Measurements from ENCODE around the gene STXBP2. TPM values are rescaled to one million over a fixed set of nuclear protein-coding genes. Genes with fewer than 3 reads are reported as not detected.

The STXBP2 gene
- total RNA-seq, 4 donors from 2014 or later, result 2.4 to 10.3 (median 8.2) TPM; not detected in 1

GRCh38 chr19:7645163-7645562 is 8.3 kb downstream of the STXBP2 start:
- no peak overlapping the region for H3K27ac ChIP-seq
- intact Hi-C loops (cut with DNase I; ENCODE audit: low total_unique reads), result no loop called here

GRCh38 chr19:7645656-7646425 is 8.9 kb downstream of the STXBP2 start:
- Histone ChIP-seq H3K27me3 (no peaks in the 10 kb centered on the region), H3K36me3 (no peaks in the 10 kb centered on the region), H3K9me3 (no peaks in the 10 kb centered on the region), H3K4me1 (no peaks in the 10 kb centered on the region), H3K27ac (no peak overlapping the region), H3K4me3 (no peak overlapping the region)
- TF ChIP-seq CTCF (IDR thresholded peaks at IDR 0.05) (no peak), POLR2A (IDR thresholded peaks at IDR 0.05) (no peak)
- no peak for DNase-seq
- intact Hi-C loops (cut with DNase I; ENCODE audit: low total_unique reads), result no loop called here

More at GRCh38 chr19:7645163-7645562, 8.3 kb downstream of the STXBP2 start:
- TF ChIP-seq POLR2A (IDR thresholded peaks at IDR 0.05) (no peak), CTCF (IDR thresholded peaks at IDR 0.05) (no peak)
- Histone ChIP-seq H3K4me3 (no peak overlapping the region), H3K27me3 (no peaks in the 10 kb centered on the region), H3K4me1 (no peaks in the 10 kb centered on the region), H3K36me3 (no peaks in the 10 kb centered on the region), H3K9me3 (no peaks in the 10 kb centered on the region)
- no peak for DNase-seq

GRCh38 chr19:7646426-7646700 is 9.5 kb downstream of the STXBP2 start:
- no peak overlapping the region for H3K4me3 ChIP-seq
- no peaks in the 10 kb centered on the region for H3K9me3 ChIP-seq
- intact Hi-C loops (cut with DNase I; ENCODE audit: low total_unique reads), result no loop called here
- no peak for TF ChIP-seq POLR2A (IDR thresholded peaks at IDR 0.05)
- H3K36me3 ChIP-seq, result no peaks in the 10 kb centered on the region
- no peak overlapping the region for H3K27ac ChIP-seq
- DNase-seq, result no peak
- H3K4me1 ChIP-seq, result no peaks in the 10 kb centered on the region
- peaks cover 0 to 3% of the 10 kb centered on the region in 2 donors for H3K27me3 ChIP-seq

GRCh38 chr19:7647156-7647555 is 10.2 kb downstream of the STXBP2 start:
- H3K9me3 ChIP-seq, result no peaks in the 10 kb centered on the region
- no peak overlapping the region for H3K4me3 ChIP-seq
- no peak for DNase-seq
- no peaks in the 10 kb centered on the region for H3K4me1 ChIP-seq
- TF ChIP-seq CTCF (IDR thresholded peaks at IDR 0.05) (no peak), POLR2A (IDR thresholded peaks at IDR 0.05) (no peak)
- H3K27me3 ChIP-seq, result peaks cover 0 to 7% of the 10 kb centered on the region in 2 donors
- no peak overlapping the region for H3K27ac ChIP-seq
- no peaks in the 10 kb centered on the region for H3K36me3 ChIP-seq
- intact Hi-C loops (cut with DNase I; ENCODE audit: low total_unique reads), result no loop called here

GRCh38 chr19:7648265-7649014 is 11.5 kb downstream of the STXBP2 start:
- no peak overlapping the region for H3K27ac ChIP-seq
- H3K4me1 ChIP-seq, result no peaks in the 10 kb centered on the region

More at GRCh38 chr19:7648265-7649014, 11.5 kb downstream of the STXBP2 start:
- intact Hi-C loops (cut with DNase I; ENCODE audit: low total_unique reads), result no loop called here
- TF ChIP-seq CTCF (IDR thresholded peaks at IDR 0.05) (no peak), POLR2A (IDR thresholded peaks at IDR 0.05) (no peak)
- Histone ChIP-seq H3K9me3 (no peaks in the 10 kb centered on the region), H3K27me3 (peaks cover 0 to 7% of the 10 kb centered on the region in 2 donors), H3K4me3 (no peak overlapping the region), H3K36me3 (no peaks in the 10 kb centered on the region)
- no peak for DNase-seq

Data from uterus (tissue), 4 donors.